GM19324 (cell line): ENCODE results near the gene RNF223.
"Not testable (repeated sequence)": the region's sequence is repeated elsewhere in the genome, so short reads cannot be mapped to it uniquely, and the experiment has no call there.

Source experiments
- ATAC-seq: cut with Tn5 transposase; IDR thresholded peaks from one replicate; pipeline ENCODE4 v1.9.1; 2021; ENCODE audit warnings: mild to moderate bottlenecking, moderate library complexity; ENCODE audit not compliant: unreplicated experiment, low FRiP score

The RNF223 gene

DNA sequence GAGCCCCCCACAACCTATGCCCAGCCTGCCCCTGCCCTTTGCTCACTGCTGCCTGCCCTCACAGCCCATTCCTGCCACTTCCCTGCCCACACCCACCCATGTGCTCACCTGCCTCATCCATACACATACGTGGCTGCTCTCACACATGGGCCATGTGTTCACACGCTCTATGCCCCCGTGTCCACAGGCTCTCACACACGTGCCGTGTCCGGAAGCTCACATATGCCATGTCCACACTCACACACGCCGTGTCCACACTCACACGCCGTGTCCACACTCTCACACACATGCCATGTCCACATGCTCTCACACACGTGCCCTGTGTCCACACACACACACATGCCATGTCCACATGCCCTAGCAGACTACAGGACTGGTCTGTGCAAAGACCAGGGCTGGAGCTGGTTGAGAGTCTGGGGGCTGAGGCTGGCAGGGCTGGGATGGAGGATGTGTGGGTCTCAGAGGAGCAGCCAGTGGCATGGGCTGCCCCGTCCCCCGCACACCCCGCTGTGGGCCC, 583 bp upstream of the RNF223 start:
- ATAC-seq = no peak

DNA sequence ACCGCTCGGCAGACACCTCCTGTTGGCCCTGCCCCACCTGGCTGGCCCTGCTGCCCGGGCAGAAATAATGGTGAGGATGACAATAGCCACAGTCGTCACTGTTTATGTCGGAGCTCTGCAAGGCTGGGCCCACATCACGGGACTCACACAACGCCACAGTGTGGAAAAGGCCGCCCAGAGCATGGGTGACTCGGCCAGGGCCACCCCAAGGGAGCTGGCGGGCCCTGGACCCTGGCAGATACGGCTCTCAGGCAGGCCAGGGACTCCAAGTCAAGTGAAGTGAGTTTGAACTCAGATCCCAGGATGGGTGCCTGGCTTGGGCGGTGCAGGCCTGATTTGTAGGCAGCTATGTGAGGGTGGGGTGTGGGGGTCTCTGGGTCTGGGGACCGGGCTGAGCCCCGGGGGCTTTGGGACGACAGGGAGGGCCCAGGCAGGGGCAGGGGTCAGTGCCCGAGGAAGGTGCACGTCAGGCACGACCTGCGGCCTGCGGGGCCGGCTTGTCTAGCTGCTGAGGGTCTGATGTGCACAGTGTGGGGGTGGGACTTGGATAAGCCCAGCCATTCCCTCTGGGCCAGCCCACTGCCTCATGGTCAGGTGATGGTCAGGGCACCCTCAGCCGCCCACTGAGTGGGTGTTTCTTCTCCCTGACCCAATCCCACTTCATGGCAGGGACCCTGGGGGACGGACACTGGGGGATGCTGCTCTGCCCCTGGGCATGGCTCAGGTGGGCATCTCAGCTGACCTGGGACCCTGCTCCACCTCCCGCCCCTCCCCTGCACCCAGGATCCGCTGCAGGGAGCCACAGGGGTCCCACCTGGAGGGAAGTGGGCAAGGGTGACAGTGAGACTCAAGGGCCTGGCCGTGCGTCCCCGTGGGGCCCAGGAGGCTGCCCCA, 1.0 kb downstream of the RNF223 start:
- no peak for ATAC-seq

DNA sequence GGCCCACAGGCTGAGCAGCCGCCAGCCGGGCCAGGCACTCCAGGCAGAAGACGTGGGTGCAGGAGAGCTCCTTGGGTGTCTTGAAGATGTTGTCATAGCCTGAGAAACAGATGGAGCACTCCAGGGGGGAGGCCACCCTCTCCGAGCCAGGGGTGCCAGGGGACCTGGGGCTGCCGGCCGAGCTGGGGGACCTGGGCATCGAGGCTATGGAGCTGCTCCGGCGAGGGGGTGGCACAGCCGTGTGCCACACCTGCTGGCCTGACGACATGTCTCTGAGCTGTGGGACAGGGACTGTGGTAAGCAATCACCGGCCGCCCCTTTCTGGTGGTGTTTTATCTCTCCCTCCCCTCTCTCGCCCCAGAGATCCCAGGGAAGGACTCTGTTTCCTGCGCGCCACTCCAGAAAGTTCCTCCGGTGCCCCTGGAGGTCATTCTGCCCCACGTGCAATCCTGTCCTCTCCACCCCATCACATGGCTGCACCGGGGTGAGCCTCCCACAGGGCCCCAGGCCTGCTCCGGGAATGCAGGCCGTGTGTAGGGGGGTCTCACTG, 1.7 kb downstream of the RNF223 start:
- ATAC-seq = no peak

DNA sequence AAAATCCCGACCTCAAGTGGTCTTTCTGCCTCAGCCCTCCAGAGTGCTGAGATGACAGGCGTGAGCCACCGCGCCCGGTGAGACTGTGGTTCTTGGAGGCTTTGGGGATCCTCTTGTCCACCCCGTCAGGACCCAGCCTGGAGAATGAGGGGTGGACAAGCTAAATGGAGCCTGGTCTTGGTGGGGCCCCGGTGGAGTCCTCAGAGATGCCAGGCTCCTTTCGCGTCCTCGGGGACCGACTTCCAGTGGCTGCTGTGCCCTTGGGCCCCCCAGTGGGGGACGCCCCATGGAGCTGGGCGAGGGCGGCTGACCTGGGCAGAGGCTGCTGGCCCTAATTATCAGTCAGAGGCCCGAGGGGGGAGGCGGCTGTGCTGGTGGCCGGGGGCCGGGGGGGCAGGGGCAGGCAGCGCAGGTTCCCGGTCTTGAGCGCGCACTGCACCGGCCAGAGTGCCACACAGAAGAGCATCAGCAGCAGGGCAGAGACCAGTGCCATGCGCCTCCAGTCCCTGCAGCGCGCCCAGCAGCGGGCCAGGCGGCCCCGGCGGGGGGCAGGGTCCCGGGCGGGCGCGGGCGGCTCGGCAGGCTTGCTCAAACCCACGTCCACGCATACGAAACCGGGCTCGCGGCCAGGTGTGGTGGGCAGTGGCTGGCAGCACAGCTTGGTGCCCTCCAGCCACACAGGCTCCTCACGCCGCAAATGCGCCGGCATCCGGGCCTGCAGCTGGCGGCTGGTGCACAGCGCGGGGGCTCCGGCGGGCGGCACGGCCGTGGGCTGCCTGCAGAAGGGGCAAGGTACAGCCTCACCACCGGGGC, 2.4 kb downstream of the RNF223 start:
- ATAC-seq = no peak

- no peak for ATAC-seq
These were observed 4.1 kb downstream of the RNF223 start for GRCh38 chr1:1069711-1070676.

DNA sequence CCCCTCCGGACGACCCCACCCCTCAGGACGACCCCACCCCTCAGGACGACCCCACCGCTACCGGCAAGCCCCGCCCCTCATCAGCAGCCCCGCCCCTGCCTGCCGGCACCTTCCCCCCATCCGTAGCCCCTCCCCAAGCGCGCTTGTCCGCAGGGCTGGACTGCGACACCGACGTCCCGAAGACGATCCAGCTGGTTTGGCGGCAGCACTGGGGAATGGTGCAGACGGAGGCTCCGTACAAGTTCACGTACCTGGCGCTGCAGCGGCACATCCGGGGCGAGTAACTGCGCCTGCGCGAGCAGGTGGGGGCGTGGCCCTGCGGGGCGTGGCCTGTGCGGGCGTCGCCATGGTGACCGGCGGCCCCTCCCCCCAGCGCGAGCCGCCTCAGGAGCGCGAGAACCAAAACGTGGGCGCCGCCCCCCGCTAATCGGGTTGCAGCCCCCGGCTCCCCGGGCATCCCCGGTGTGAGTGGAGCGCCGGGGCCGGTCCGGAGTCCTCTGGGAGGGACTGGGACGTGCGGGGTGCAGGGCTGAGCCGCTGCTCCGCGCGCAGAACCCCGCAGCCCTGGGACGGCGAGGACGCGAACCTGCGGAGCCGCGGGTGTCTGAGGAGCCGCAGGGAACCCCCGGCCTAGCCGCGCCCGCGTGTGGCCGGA, 4.9 kb downstream of the RNF223 start:
- ATAC-seq = peak; percentile 50

DNA sequence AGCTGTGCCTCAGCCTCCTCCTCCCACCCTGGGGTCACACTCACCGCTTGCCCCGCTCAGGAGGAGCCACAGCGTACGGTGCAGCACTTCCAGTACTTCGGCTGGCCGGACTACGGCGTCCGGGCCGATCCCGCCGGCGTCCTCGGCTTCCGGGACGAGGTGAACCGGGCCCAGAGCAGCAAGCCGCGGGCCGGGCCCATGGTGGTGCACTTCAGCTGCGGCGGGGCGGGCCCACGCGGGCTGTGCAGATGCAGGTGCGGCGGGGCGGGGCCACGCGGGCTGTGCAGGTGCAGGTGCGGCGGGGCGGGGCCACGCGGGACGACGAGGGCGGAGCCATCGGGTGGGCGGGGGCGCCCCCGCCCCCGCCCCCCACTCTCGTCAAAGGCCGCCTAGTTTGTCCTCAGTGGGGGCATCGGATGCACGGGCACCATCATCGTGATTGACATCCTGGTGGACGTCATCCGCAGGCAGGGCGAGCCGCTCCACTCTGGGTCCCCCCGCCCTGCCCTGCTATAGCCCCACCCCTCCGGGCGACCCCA, 5.5 kb downstream of the RNF223 start:
- peak; percentile 9 for ATAC-seq

GRCh38 chr1:1067860-1068516, 6.1 kb downstream of the RNF223 start:
- no peak for ATAC-seq

DNA sequence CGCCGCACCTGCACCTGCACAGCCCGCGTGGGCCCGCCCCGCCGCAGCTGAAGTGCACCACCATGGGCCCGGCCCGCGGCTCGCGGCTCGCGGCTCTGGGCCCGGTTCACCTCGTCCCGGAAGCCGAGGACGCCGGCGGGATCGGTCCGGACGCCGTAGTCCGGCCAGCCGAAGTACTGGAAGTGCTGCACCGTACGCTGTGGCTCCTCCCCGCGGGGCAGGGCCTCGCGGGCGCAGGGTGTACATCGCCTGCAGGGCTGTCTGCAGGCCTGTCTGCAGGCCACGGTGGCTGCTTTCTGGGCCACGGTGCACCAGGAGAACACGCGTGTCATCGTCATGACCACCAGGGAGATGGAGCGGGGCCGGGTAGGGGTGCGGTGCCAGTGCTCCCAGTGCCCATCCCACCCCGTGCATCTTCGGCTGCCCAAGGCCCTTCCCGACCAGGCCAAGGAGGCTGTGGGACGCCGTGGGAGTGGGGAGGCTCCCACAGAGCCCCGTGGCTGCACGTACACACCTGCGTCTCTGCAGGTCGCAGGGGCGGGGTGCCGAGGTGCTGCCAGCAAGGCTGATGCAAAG, 6.7 kb downstream of the RNF223 start:
- ATAC-seq = no peak

DNA sequence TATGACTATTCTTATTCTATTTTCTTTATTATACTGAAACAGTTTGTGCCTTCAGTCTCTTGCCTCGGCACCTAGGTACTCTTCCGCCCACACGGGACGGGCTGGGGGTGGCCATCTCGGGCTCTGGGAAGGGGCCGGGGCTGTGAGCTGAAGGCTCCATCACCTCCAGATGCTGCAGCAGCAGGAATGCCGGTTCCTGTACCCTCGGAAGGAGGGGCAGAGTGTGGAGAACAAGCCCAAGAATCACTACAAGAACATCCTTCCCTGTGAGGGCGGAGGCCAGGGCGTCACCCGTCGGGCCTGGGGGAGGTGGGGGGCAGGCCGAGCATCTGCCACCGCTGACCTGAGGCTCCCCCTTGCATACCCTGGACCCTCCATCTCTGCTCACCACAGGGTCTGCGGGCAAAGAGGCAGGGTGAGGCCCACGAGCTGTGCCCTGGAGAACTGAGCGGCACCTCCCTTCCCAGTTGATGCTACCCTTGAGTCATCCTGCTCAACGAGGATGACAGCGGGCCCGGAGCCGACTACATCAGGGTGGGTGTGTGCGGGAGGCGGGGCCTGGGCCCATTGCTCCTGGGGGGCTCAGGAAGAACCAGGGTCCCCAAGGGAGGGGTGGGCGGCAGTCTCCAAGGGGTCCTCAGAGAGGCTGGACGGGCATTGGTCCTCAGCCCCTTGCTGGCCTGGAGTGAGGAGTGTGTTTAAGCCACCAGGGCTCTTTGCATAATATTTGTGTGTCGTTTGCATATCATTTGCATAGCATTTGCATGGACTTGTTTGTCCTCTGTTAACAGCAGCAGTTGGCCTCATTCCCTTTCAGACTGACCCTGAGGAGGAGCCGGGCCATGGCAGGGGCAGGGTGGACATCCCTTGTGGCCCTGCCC, 7.5 kb downstream of the RNF223 start:
- ATAC-seq = no peak

DNA sequence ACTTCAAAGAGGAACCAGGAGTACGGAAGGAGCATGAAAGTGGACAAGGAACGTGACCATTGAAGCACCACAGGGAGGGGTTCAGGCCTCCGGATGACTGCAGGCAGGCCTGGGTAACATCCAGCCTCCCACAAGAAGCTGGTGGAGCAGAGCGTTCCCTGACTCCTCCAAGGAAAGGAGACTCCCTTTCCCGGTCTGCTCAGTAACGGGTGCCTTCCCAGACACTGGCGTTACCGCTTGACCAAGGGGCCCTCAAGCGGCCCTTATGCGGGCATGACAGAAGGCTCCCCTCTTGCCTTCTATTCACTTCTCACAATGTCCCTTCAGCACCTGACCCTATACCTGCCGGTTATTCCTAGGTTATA, 8.2 kb downstream of the RNF223 start:
- not testable (repeated sequence) for ATAC-seq

DNA sequence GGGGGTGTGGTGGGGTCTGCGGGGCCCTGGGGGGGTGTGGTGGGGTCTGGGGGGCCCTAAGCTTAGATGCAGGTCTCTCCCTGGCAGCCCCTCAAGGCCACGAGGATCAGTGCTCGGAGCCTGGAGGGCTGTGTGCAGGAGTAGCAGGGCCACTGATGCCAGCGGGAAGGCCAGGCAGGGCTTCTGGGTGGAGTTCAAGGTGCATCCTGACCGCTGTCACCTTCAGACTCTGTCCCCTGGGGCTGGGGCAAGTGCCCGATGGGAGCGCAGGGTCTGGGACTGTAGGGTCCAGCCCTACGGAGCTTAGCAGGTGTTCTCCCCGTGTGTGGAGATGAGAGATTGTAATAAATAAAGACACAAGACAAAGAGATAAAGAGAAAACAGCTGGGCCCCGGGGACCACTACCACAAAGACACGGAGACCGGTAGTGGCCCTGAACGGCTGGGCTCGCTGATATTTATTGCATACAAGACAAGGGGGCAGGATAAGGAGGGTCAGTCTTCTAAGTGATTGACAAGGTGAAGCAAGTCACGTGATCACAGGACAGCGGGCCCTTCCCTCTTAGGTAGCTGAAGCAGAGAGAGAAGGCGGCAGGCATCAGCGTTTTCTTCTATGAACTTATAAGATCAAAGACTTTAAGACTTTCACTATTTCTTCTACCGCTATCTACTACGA, 8.7 kb downstream of the RNF223 start:
- ATAC-seq = no peak

DNA sequence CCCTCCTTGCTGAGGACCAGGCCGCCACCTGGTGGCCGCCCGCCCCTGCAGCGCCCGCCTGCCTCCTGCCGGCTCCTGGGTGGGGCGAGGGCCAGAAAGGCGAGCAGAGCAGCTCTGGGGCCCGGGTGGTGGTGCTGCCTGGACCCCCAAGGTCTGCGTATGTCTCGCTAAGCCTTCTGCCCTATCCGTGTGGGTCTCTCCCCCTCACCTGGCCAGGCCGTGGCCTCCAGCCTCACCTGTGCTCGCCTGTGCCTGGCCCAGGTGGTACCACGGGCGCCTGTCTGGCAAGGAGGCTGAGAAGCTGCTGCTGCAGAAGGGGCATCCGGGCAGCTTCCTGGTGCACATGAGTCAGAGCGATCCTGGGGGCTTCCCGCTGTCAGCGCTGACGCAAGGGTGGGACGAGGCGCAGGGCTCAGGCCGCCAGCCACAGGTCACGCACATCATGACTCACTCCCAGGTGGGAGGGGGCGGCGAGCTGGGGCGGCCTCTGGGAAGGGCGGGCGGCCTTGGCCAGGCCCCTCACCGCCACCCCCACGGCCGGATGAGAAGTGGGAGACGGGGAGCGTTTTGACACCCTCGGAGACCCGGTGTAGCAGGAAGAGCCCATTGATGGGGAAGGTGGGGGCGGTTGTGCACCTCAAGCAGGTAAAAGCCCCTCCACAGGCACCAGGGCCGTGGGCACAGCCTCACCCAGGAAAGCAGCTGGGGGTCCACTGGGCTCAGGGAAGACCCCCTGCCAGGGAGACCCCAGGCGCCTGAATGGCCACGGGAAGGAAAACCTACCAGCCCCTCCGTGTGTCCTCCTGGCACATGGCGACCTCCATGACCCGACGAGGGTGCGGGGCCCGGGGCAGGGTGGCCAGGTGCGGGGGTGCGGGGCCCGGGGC, 9.9 kb downstream of the RNF223 start:
- no peak for ATAC-seq

GRCh38 chr1:1063261-1063944, 10.7 kb downstream of the RNF223 start:
- ATAC-seq = no peak
